ENCODE results near the gene FERD3L. TPM values are rescaled to one million over a fixed set of nuclear protein-coding genes. Genes with fewer than 3 reads are reported as not detected.

Gene FERD3L
- total RNA-seq, 1 experiment from 2014 or later = not detected

DNA sequence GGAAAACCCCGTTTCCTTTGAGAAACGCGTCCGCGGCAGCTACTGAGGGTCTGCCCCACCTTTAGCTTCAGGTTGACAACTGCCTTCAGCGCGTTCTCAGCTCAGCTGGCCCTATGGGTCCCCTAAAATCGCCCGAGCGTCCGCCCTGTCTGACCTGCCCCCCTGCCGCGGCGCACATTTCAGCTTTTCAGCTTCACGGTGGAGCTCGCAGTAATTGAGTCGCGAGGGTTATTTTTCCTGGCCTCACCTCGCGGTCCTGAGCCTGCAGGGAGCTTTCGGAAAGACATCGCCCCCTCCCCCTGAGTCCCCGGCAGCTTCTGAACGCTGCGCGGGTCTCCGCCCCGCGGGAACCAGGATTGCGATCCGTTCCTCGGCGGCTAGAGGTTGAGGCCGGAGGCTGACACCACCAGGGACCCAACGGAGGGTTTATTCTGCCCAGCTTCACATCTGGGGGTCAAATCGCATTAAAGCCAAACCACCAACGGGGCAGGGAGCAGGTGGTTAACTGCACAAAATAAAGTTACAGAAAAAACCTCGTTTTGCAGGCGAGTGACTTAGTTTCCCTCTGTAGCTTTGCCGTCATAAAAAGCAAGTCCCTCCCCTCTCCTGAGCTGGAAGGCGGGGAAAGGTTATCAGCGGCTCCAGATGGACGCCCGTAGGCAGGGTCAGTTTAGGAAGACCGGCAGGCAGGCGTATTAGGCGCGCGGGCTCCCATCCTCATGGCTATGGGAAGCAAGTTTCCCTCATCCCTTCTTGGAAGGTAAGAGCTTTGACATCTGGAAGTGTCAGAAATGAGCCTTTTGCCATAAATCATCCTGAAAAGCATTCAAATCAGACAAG, 38.8 kb downstream of the FERD3L start:
- DNase-seq (ENCODE audit: low read depth, low spot score) = no peak
- in situ Hi-C loops (cut with HindIII; ENCODE audit: low pct_unique_long_range_greater_than_20kb, low sequenced_read_pairs) = no loop called here

DNA sequence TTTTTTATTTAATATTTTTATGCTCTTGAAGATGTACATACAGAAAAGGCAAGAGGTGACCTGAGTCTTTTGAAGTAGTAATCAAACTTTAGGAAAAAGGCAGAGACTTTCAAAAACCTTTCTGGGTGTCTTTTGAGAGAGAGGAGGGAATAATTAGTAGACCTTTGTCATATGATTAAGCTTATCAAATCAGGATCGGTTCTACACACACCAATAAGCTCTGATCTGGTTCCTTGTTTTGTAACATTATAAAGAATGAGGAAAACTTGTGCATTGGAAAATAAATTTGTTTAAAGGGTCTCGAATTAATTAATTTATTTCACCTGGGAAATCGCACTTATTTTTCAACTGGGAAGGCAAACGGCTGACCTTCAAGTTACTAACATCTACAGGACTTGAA, 39.7 kb downstream of the FERD3L start:
- no peak for DNase-seq (ENCODE audit: low read depth, low spot score)
- in situ Hi-C loops (cut with HindIII; ENCODE audit: low pct_unique_long_range_greater_than_20kb, low sequenced_read_pairs) = no loop called here

DNA sequence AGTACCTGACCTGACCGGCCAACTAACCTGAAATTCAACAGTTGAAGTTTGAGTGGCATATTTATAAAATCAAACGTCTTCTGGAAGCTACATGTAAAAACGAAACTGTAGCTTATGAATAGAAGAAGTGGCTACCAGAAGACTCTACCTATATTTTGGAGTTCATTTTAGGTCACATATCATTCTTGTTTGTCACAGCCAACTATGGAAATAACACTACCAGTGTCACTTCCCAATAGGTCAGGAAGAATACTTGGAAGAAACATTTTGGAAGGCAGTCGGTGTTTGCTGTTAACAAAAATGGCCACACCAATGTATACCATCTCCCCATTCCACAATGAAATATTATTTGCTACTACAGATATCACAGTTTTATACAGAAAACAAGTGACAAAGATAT, 40.4 kb downstream of the FERD3L start:
- in situ Hi-C loops (cut with HindIII; ENCODE audit: low pct_unique_long_range_greater_than_20kb, low sequenced_read_pairs) = no loop called here

GRCh38 chr7:19102884-19103283, 42.3 kb downstream of the FERD3L start:
- in situ Hi-C loops (cut with HindIII; ENCODE audit: low pct_unique_long_range_greater_than_20kb, low sequenced_read_pairs) = no loop called here
- no peak for DNase-seq (ENCODE audit: low read depth, low spot score)

More for the DNA sequence above, 40.4 kb downstream of the FERD3L start:
- no peak for DNase-seq (ENCODE audit: low read depth, low spot score)

DNA sequence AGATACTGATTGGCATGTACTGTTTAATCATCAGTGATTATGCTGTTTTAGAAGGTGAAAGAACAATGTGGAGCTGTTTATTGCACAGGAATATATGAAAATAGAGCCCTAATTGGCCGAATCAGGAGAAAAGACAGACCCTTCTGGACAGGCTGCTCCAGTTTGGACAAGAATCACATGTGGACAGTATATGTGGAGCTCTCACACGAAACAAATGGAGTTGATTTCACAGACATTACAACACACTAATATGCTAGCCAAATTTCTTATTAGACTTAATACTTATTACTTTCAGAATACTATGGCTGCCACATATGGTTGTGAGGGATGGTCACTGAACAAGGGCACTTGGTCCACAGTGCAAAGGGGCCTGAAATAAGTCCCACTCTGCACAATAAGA, 43.3 kb downstream of the FERD3L start:
- in situ Hi-C loops (cut with HindIII; ENCODE audit: low pct_unique_long_range_greater_than_20kb, low sequenced_read_pairs) = no loop called here
- no peak for DNase-seq (ENCODE audit: low read depth, low spot score)

DNA sequence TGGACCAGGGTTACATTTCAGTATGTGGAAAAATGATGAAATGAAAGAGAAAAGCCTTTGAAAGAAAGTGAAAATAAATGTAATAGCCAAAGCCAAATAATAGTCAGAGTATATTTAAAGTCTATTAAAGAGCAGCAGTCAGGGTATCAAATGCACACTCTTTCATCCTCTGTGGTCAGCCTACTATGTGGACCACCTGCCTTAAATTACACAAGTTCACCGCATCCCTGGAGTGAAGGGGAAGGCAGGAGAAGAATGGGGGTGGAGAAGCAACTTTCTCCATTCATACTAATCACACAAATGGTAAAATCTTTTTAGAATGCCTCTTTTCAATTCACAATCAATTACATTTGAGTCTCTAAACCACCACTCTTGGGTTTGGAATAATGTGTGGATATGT, 43.7 kb downstream of the FERD3L start:
- DNase-seq (ENCODE audit: low read depth, low spot score) = no peak
- in situ Hi-C loops (cut with HindIII; ENCODE audit: low pct_unique_long_range_greater_than_20kb, low sequenced_read_pairs) = no loop called here

DNA sequence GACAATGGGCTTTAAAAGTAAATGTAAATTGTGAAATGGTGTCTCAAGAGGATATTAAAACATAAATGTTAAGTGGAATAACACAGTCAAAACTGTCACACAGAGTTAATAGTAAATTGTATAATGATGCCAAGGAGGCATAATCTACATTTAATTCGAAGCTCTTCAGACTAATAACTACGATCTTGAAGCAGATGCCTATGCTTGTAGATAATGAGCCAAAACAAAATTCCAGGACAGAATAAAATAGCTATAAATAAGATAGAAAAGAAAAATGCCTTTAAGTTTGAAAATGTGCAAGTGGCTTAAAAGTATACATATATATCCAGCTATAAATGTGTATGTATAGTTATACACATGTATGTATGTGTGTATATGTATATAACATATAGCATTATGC, 45.3 kb downstream of the FERD3L start:
- in situ Hi-C loops (cut with HindIII; ENCODE audit: low pct_unique_long_range_greater_than_20kb, low sequenced_read_pairs) = no loop called here
- DNase-seq (ENCODE audit: low read depth, low spot score) = no peak

GRCh38 chr7:19099194-19099593, 46.0 kb downstream of the FERD3L start:
- in situ Hi-C loops (cut with HindIII; ENCODE audit: low pct_unique_long_range_greater_than_20kb, low sequenced_read_pairs) = no loop called here
- DNase-seq (ENCODE audit: low read depth, low spot score) = no peak

- in situ Hi-C loops (cut with HindIII; ENCODE audit: low pct_unique_long_range_greater_than_20kb, low sequenced_read_pairs) = no loop called here
Measured at GRCh38 chr7:19098510-19098909, 46.7 kb downstream of the FERD3L start.

DNA sequence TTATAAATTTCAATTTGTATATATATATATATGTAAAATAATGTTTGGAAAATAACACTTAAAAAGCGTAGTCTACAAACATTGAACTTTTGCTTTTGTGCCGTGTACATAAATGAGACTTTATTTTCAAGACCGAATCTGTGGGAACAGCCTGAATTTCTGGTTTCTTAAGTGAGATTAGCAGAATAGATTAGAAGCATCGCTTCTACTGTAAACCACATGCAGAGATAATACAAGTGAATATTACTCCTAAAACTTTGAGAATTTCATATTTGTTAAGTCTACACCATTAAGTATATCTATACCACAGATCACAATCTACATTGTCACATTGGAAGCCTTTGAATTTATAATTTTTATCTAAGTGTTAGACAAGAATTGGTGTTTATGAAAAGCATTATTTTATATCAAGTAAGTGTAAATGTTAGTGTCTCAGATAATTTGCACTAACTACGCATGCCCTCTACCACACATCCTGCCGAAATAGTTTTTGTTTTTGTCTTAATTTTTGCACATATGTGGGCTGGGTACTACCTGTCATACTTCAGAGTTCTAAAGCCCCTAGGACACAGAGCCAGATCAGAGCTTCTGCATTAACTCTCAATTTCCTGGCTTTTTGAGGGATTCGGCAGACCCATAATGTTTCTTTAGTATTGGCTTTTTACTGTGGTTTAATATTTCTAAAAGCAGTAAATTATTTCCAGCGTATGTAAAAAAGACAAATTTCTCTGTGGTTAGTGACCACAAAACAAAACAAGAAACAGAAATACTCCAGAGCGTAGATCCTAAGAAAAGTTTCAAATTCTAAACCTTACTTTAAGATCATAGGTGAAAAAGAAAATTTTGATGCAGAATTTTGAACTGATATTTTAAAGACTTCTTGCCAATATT, 47.8 kb downstream of the FERD3L start:
- DNase-seq (ENCODE audit: low read depth, low spot score) = no peak
- in situ Hi-C loops (cut with HindIII; ENCODE audit: low pct_unique_long_range_greater_than_20kb, low sequenced_read_pairs) = no loop called here

More at GRCh38 chr7:19098510-19098909, 46.7 kb downstream of the FERD3L start:
- DNase-seq (ENCODE audit: low read depth, low spot score) = no peak

- no peak for DNase-seq (ENCODE audit: low read depth, low spot score)
- in situ Hi-C loops (cut with HindIII; ENCODE audit: low pct_unique_long_range_greater_than_20kb, low sequenced_read_pairs) = no loop called here
Measured at GRCh38 chr7:19095353-19095860, 49.8 kb downstream of the FERD3L start.

Other genes starting within 250 kb of the FERD3L start
- 22.0 and 38.1 TPM in 2 replicates for gene TWIST1, start 27.8 kb downstream of the FERD3L start, total RNA-seq (2014; rRNA removed; shearing (Covaris generic))

All from SK-MEL-5 (cell line).